GM18505 (cell line): Measurements from ENCODE around the gene SLC15A4.

Source experiments
- ATAC-seq: cut with Tn5 transposase; IDR thresholded peaks from one replicate; pipeline ENCODE4 v1.9.1; 2021; ENCODE audit not compliant: unreplicated experiment
- POLR2A ChIP-seq: IDR thresholded peaks from 4 replicates; pipeline ENCODE4 v1.6.1; 2011; ENCODE audit warnings: borderline replicate concordance; ENCODE audit not compliant: insufficient read depth, insufficient read length; ENCODE audit errors: extremely low read depth

The SLC15A4 gene

DNA sequence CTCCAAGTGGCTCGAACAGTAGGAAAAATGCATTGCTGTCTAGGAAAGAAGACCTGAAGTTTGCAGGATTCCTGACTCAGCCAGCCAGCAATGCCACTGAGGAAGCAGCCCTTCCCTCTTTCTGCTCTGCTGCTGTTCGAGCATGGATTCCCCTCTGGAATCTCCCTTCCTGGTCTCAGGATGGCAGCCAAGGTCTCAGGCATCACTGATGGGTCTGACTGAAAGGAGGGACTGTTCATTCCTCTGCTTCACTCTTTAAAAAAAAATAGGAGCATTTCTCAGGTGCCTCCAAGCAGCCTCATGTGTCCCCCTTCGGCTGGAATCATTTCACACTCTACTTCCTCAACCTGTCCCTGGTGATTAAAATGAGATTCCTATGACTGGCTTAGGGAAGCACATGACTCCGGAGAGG is 62.4 kb downstream of the SLC15A4 start:
- TF ChIP-seq POLR2A = no peak
- ATAC-seq = no peak

GRCh38 chr12:128755566-128755965 is 68.2 kb downstream of the SLC15A4 start:
- TF ChIP-seq POLR2A = no peak
- ATAC-seq = no peak

DNA sequence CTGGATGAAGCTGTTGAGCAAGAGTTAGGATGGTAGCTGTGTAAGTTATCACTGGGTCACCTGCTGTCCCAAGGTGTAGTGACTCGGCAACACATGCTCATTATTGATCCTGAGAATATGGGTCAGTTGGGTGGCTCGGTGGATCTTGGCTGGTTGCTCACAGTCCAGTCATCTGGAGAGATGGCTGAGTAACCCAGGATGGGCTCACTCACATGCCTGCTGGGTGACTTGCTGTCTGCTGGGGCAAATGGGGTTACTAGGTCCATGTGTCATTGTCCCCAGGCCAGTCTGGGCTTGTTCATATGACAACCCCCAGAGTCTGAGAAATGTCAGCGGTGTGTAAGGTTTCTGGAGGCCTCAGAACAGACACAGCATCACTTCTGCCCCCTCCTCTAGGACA is 69.5 kb downstream of the SLC15A4 start:
- ATAC-seq = no peak
- no peak for TF ChIP-seq POLR2A

DNA sequence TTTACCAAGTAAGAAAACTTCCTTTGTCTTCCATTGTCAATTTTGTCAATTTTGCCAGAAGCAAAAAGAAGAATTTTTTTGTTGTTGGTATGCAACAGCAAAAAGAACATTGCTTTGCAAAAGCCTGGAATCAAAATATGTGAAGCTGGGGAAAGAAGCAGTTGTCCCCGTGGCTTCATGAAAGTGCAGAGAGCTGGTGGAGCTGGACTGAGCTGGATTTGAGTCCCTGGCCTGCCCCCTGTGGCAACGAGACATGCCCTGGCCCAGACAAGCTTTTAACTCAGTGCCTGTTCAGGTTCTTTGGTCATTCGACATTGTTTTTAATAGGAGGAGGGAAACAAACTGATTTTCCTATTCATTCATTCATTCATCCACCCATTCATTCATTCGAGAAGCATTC is 70.3 kb downstream of the SLC15A4 start:
- ATAC-seq = no peak
- no peak for TF ChIP-seq POLR2A

DNA sequence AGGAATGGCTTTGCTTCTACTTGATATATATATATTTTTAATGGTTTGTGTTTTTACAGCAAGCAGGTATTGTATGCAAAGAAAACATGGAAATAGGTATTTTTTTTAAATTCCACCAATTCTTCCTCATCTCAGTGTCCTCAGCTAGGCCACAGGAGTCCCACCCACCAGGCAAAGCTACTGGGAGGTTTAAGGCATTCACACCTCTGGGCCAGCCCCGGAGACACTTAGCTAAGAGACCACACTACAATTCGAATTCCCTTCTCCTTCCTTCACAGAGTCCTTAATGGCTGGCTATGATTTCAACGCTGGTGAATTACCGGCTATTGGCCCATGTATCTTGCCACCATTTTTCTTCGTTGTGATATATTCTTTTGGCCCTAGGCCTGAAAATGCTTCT is 71.4 kb downstream of the SLC15A4 start:
- TF ChIP-seq POLR2A = no peak
- no peak for ATAC-seq

DNA sequence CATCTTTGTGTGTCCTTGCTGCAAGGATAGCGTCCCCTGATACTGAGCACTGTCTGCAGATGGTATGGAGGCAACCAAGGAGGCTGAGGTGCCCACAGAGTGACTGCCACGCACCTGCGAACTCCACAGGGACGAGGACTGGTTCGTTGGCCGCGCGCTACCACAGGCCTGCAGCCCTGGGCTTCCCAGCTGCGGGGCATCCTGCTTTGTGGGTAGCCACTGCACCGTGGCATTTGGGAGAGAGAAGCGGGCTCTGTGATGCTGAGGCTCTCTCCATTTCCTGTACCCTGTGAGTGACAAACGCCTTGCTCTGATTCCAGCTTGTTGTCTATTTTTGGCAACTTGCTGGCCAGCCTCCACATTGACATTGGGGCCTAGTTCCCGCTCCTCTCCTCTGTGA is 76.3 kb downstream of the SLC15A4 start:
- no peak for ATAC-seq
- no peak for TF ChIP-seq POLR2A

DNA sequence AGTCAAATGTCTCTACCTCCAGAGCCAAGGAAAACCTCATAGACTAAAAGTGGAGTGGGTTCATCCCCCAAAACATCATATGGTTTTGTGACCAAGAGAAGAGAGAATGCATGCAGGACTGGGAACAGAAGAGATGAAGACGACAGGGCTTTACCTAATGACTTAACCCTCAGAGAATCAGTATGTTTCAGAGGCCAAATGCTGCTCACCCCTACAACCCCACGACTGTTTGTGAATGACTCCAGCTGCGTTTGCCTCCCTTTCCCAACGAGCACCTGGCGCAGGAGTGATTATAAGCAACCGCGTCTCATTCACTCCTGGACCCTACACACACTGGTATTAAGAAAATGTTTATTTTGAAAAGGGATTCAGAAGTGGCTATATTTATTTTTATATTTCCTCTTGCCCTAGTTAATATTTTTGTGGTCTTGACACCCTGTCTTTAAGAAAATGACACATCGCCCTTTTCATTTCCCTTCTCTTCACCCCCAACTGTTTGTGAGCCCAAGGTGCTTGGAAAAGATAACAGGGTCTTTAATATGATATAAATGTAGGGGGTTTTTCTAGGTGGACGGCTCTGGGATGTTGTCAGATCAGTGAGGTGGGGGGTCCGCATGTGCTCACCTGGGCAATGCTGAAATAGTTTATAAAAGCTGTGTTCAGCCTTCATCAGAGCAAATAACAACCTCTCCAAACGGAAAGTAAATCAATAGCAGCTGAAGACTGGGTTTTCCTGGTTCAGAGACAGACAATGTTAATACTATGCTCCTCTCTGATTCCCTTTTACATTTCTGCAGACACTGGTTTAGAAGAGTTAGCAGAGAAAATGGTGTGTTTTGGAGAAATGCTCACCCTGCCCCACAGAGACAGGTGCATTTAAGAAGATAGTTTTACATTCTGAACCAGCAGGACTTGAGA is 77.7 kb downstream of the SLC15A4 start:
- no peak for ATAC-seq
- no peak for TF ChIP-seq POLR2A

- no peak for ATAC-seq
- no peak for TF ChIP-seq POLR2A
Measured at GRCh38 chr12:128743916-128744315, 79.8 kb downstream of the SLC15A4 start.
